Measurements from ENCODE around the gene SH2D3A.
"Not testable (repeated sequence)": the region's sequence is repeated elsewhere in the genome, so short reads cannot be mapped to it uniquely, and the experiment has no call there.

DNA sequence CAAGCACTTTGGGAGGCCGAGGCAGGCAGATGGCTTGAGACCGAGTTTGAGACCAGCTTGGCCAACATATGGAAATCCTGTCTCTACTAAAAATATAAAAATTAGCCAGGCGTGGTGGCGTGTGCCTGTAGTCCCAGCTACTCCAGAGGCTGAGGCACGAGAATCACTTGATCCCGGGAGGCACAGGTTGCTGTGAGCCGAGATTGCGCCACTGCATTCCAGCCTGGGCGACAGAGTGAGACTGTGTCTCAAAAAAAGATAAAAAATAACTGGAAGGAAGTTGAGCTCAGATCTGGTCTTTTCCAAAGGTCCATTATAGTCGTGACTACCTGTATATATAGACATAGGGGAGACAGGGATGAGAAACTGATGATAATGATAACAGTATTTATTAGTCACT lies 18.7 kb downstream of the SH2D3A start:
- TF ChIP-seq, protein P1, sequence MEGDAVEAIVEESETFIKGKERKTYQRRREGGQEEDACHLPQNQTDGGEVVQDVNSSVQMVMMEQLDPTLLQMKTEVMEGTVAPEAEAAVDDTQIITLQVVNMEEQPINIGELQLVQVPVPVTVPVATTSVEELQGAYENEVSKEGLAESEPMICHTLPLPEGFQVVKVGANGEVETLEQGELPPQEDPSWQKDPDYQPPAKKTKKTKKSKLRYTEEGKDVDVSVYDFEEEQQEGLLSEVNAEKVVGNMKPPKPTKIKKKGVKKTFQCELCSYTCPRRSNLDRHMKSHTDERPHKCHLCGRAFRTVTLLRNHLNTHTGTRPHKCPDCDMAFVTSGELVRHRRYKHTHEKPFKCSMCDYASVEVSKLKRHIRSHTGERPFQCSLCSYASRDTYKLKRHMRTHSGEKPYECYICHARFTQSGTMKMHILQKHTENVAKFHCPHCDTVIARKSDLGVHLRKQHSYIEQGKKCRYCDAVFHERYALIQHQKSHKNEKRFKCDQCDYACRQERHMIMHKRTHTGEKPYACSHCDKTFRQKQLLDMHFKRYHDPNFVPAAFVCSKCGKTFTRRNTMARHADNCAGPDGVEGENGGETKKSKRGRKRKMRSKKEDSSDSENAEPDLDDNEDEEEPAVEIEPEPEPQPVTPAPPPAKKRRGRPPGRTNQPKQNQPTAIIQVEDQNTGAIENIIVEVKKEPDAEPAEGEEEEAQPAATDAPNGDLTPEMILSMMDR (IDR thresholded peaks at IDR 0.05), result not testable (repeated sequence)
- TF ChIP-seq POLR2AphosphoS5 (IDR thresholded peaks at IDR 0.05), result not testable (repeated sequence)
